Brain microvascular endothelial cell (primary cell): Measurements from ENCODE around the gene HLA-E.

Experiments
- DNase-seq: peaks from one replicate; pipeline ENCODE4 v3.0.0-alpha.2; 2020
- H3K27ac ChIP-seq: fragments of 250-450 bp; sonication (Bioruptor Pico); 2 replicates; pipeline ENCODE4 v1.5.1; 2020; ENCODE audit warnings: mild to moderate bottlenecking, moderate library complexity
- H3K27me3 ChIP-seq: fragments of 250-450 bp; sonication (Bioruptor Pico); replicated peaks from 2 replicates; pipeline ENCODE4 v1.5.1; 2020; ENCODE audit warnings: mild to moderate bottlenecking
- H3K36me3 ChIP-seq: fragments of 250-450 bp; sonication (Bioruptor Pico); replicated peaks from 2 replicates; pipeline ENCODE4 v1.5.1; 2020; ENCODE audit warnings: mild to moderate bottlenecking
- H3K4me3 ChIP-seq: 2 replicates; pipeline ENCODE4 v1.5.1; 2011; ENCODE audit warnings: low read depth, mild to moderate bottlenecking, control low read depth, low read length, moderate library complexity
- in situ Hi-C: cut with HindIII; loops from 2 replicates; pipeline ENCODE4 v1.10.0; 2017; ENCODE audit warnings: low sequenced_read_pairs, low pct_ligation_motif_present
- TF ChIP-seq, protein P1 (sequence below): IDR thresholded peaks from 2 replicates; pipeline ENCODE4 v1.5.1; 2011; ENCODE audit warnings: low read depth, mild to moderate bottlenecking, moderate library complexity, low read length, control low read depth, inconsistent platforms; ENCODE audit errors: missing control alignments

The HLA-E gene

DNA sequence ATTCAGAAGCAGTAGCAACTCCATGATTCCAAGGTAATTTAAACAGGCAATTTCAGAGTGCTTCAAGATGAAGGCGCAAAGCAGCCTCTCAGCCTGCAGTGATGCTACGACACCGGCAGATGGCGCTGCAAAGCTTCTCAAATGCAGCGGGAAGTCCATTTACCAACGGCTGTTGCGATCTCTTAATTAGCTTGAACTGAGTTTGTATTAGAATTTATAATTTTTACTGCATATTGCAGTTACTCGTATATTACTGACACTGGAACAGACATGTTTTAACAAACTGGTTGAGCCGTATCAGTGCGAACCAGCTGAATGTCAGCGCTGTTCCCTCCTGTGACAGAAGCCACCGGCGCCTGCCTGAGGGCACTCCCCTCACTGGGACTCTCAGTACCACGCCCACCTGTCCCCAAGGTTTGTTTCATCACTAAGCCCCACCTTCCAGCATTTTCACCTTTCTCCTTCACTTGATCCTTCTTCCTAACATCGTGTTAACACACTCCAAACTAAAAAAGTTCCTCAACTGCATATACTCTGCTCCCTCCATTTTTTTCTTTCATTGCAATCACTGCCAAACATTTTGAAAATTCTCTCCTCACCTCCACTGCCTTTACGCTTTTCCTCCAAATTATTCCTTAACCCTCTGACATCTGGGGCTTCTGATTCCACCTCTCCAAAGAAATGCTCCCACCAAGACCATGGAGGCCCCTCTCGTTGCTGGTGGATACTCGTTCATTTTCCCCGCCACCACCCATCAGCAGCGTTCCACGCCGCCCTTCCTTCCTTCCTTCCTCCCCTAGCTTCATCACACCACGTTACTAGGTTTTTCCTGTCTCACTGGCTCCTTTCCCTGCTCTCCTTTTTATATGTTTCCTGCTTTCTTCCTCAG is 52.5 kb downstream of the HLA-E start:
- peak; percentile 73 for DNase-seq
- in situ Hi-C loops = no loop called here

DNA sequence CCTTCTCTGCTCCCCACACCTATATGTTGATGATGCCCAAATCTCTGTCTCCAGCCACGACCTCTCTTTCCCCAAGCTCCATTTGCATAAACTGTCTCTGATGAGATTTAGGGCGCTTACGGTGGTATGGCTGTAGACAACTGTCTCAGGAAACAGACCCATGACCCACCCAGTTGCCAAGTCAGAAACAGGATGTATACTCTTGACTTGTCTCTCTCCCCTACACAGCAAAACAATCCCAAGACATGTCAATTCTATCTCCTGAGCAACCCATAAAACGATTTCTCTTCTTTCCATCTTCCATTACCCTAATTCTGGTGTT is 53.1 kb downstream of the HLA-E start:
- DNase-seq = no peak
- TF ChIP-seq, protein P1, sequence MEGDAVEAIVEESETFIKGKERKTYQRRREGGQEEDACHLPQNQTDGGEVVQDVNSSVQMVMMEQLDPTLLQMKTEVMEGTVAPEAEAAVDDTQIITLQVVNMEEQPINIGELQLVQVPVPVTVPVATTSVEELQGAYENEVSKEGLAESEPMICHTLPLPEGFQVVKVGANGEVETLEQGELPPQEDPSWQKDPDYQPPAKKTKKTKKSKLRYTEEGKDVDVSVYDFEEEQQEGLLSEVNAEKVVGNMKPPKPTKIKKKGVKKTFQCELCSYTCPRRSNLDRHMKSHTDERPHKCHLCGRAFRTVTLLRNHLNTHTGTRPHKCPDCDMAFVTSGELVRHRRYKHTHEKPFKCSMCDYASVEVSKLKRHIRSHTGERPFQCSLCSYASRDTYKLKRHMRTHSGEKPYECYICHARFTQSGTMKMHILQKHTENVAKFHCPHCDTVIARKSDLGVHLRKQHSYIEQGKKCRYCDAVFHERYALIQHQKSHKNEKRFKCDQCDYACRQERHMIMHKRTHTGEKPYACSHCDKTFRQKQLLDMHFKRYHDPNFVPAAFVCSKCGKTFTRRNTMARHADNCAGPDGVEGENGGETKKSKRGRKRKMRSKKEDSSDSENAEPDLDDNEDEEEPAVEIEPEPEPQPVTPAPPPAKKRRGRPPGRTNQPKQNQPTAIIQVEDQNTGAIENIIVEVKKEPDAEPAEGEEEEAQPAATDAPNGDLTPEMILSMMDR = no peak
- H3K27me3 ChIP-seq = no peaks in the 10 kb centered on the region
- no peak overlapping the region for H3K4me3 ChIP-seq
- H3K36me3 ChIP-seq = peaks cover 17% of the 10 kb centered on the region
- in situ Hi-C loops = no loop called here
- H3K27ac ChIP-seq = no peak overlapping the region

More for the DNA sequence above, 52.5 kb downstream of the HLA-E start:
- H3K27me3 ChIP-seq = no peaks in the 10 kb centered on the region
- TF ChIP-seq, protein P1 = peak; percentile 99
- peak overlapping the region; percentile 39 for H3K4me3 ChIP-seq
- peaks cover 11% of the 10 kb centered on the region for H3K36me3 ChIP-seq
- no peak overlapping the region for H3K27ac ChIP-seq

DNA sequence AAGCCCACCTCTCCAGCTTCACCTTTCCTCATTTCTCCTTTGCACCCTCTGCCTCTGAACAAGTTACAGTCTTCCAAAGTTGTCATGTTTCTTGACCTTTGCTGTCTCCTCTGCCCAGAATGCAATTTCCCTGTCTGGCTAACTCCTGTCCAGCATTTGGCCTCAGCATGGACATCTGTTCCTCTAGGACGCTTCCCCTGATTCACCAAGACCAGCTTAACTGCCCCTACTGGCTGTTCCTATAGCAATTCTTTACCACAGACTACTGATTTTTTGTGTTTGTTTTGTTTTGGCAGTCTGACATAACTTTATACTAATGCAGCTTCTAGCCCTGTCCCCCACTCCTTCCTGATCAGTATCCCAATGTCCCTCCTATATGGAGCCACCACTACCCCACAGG is 53.6 kb downstream of the HLA-E start:
- H3K36me3 ChIP-seq = peaks cover 19% of the 10 kb centered on the region
- TF ChIP-seq, protein P1 = peak; percentile 39
- no peak overlapping the region for H3K27ac ChIP-seq
- H3K4me3 ChIP-seq = no peak overlapping the region
- DNase-seq = peak; percentile 28
- in situ Hi-C loops = no loop called here
- H3K27me3 ChIP-seq = no peaks in the 10 kb centered on the region
